Esophagus muscularis mucosa (tissue), 4 donors: Measurements from ENCODE around the gene FIS1. TPM values are rescaled to one million over a fixed set of nuclear protein-coding genes. Genes with fewer than 3 reads are reported as not detected.
"Not testable (repeated sequence)": the region's sequence is repeated elsewhere in the genome, so short reads cannot be mapped to it uniquely, and the experiment has no call there.

Experiments used
- DNase-seq: peaks from one replicate; pipeline ENCODE4 v3.0.0-alpha.2; 2017; ENCODE audit errors: extremely low spot score
- H3K27ac ChIP-seq, 4 donors: fragments of 200-600 bp; sonication (generic); replicated peaks in 1 of 4; 1 replicate in 3 of 4; 2 replicates in 1 of 4; pipeline ENCODE4 v1.5.1; 2016 to 2019; ENCODE audit warnings: mild to moderate bottlenecking in 1 of 4
- H3K27me3 ChIP-seq, 4 donors: fragments of 200-600 bp; sonication (generic); one replicate each; pipeline versions ENCODE4 v1.5.1 to v1.6.0; 2016 to 2019
- H3K36me3 ChIP-seq, 4 donors: fragments of 200-600 bp; sonication (generic); one replicate each; pipeline ENCODE4 v1.5.1; 2016 to 2019
- H3K4me1 ChIP-seq, 4 donors: fragments of 200-600 bp; sonication (generic); one replicate each; pipeline ENCODE4 v1.5.1; 2016 to 2019
- H3K4me3 ChIP-seq, 4 donors: fragments of 200-600 bp; sonication (generic); 1 replicate in 2 of 4; 2 replicates in 2 of 4; pipeline ENCODE4 v1.5.1; 2016 to 2019; ENCODE audit warnings: mild to moderate bottlenecking in 4 of 4, moderate library complexity in 1 of 4
- H3K9me3 ChIP-seq, 4 donors: fragments of 200-600 bp; sonication (generic); 1 replicate in 3 of 4; 2 replicates in 1 of 4; pipeline ENCODE4 v1.5.1; 2016 to 2019
- CTCF ChIP-seq, 3 experiments: fragments of 200-600 bp in 2 of 3; fragments of 450-650 bp in 1 of 3; sonication (generic) in 2 of 3; IDR thresholded peaks; one replicate each; pipeline ENCODE4 v1.5.1; 2017 to 2019; ENCODE audit warnings: antibody characterized with exemption in 3 of 3, mild to moderate bottlenecking in 2 of 3, moderate library complexity in 1 of 3
- EP300 ChIP-seq: sonication (generic); formaldehyde crosslinking; IDR thresholded peaks from one replicate; pipeline ENCODE4 v1.6.1; 2017; ENCODE audit warnings: antibody characterized with exemption
- POLR2A ChIP-seq: fragments of 450-650 bp; IDR thresholded peaks from one replicate; pipeline ENCODE4 v1.6.1; 2017; ENCODE audit warnings: antibody characterized with exemption, moderate library complexity, mild to moderate bottlenecking, low read depth
- POLR2AphosphoS5 ChIP-seq, 2 donors: sonication (generic); formaldehyde crosslinking; IDR thresholded peaks; one replicate each; pipeline ENCODE4 v1.6.1; 2017; ENCODE audit warnings: antibody characterized with exemption in 2 of 2
- WGBS: methylation state at CpG from one replicate; pipeline ENCODE4 v1.1.5; 2018; 5-methylcytosine and 5-hydroxymethylcytosine counted together
- intact Hi-C: fragments of 100-400 bp; cut with DNase I; formaldehyde crosslinking; loops from one replicate; pipeline ENCODE4 v1.15.1; 2023
- total RNA-seq, 4 donors: library from RNA; depleted of rRNA; stranded (reverse); fragments of >200 nt; gene quantifications; one replicate each; pipeline versions ENCODE4 v1.1.0 to v1.2.1, GENCODE V29; 2016

Gene FIS1
- total RNA-seq = 100 to 1,000 TPM; 216 to 310 (median 295) TPM

- H3K4me1 ChIP-seq = peaks cover 48 to 61% (median 58%) of the 10 kb centered on the region in 4 donors
- H3K36me3 ChIP-seq = peaks cover 5 to 39% (median 31%) of the 10 kb centered on the region in 4 donors
- 0% methylated on average over 14 of the region's 45 CpGs for WGBS
- intact Hi-C loops = loop anchor here (2.0 kb wide), 1 partner anchor 28 kb away; the partner anchor contains the start of gene PLOD3
- H3K27me3 ChIP-seq = no peaks in the 10 kb centered on the region
- H3K9me3 ChIP-seq = no peaks in the 10 kb centered on the region
- H3K27ac ChIP-seq = peak within 1 kb of the TSS; percentile 87 to 98 (median 97)
- peak; percentile 97 for DNase-seq
- peak within 1 kb of the TSS; percentile 59 to 90 (median 75) for H3K4me3 ChIP-seq
- TF ChIP-seq POLR2AphosphoS5 (IDR thresholded peaks at IDR 0.05) (peak; percentile 90 to 98), EP300 (no peak), POLR2A (peak; percentile 66), CTCF (IDR thresholded peaks at IDR 0.05) (peak; percentile 82 to 97 (median 89))
These were observed at the start of gene FIS1 for GRCh38 chr7:101244375-101245146. Gene FIS1, minus strand, starts transcription at chr7:101245081. Its CDS starts 77 bp downstream, at chr7:101245004.

DNA sequence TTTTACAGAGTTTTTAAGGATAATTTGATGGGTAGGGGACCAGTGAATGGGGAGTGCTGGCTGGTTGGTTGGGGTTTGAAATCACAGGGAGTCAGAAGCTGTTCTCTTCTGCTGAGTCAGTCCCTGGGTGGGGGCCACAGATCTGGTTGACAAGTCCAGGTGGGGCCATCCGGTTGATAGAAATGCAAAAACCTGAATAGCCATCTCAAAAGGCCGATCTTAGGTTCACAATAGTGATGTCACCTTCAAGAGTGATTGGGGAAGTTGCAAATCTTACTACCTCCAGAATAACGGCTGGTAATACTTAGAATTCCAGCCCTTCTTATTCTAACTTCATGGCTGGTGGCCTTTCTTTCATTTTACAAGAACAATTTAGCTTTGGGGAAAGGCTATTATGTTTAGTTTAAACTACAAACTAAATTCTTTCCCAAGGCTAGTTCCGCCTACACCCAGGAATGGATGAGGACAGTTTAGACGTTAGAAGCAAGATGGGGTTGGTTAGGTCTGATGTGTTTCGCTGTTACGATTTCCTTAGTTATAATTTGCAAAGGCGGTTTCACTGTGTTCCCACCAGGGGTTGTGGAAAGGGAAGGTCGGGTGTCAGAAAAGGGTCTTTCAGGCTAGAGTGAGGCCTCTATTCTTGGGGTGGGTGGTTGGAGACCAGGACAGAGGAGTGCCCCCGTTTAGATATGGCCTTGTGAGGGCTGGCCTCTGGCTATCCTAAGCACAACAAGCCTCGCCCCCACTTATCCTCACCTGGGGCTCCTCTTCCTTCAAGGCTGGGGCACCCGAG, 49.4 kb upstream of the FIS1 start:
- H3K36me3 ChIP-seq = no peaks in the 10 kb centered on the region
- 58% methylated on average over 11 of the region's 12 CpGs for WGBS
- no peak overlapping the region for H3K27ac ChIP-seq
- H3K4me3 ChIP-seq = no peak overlapping the region
- H3K27me3 ChIP-seq = peaks cover 0 to 98% (median 23%) of the 10 kb centered on the region in 4 donors
- H3K9me3 ChIP-seq = no peaks in the 10 kb centered on the region
- DNase-seq = no peak
- TF ChIP-seq POLR2A (no peak), CTCF (IDR thresholded peaks at IDR 0.05) (no peak), EP300 (no peak), POLR2AphosphoS5 (IDR thresholded peaks at IDR 0.05) (no peak)
- intact Hi-C loops = no loop called here
- H3K4me1 ChIP-seq = peaks cover 0 to 7% (median 3%) of the 10 kb centered on the region in 4 donors

DNA sequence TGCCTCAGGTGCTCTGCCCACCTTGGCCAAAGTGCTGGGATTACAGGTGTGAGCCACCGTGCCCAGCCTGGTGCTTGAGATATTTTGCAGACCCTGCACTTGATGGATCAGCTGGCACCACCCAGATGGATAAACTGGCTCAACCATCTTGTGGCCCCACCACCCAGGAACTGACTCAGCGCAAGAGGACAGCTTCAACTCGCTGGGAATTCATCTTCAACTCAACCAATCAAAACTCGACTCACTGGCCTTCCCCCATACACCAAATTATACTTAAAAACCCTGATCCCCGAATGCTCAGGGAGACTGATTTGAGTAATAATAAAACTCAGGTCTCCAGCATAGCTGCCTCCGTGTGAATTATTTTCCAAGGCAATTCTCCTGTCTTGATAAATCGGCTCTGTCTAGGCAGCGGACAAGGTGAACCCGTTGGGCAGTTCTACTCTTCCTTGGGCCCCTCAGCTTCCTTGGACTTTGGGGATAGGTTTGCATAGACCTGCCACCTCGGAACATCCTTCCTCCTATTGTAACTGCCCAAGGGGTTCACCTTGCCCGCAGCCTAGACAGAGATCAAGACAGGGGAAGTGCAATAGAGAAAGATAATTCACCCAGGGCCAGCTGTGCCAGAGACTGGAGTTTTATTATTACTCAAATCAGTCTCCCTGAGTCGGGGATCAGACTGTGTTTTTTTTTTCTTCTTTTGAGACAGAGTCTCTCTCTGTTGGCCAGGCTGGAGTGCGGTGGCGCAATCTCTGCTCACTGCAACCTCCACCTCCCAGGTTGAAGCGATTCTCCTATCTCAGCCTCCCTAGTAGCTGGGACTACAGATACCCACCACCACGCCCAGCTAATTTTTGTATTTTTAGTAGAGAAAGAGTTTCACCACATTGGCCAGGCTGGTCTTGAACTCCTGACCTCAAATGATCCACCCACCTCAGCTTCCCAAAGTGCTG, 48.5 kb upstream of the FIS1 start:
- DNase-seq, H3K36me3 ChIP-seq, intact Hi-C loops, H3K27ac ChIP-seq, H3K4me1 ChIP-seq, H3K9me3 ChIP-seq, H3K4me3 ChIP-seq: not testable (repeated sequence)
- peaks cover 0 to 92% (median 16%) of the 10 kb centered on the region in 4 donors for H3K27me3 ChIP-seq
- WGBS = 55% methylated on average over 16 of the region's 16 CpGs

GRCh38 chr7:101292566-101292965, 47.7 kb upstream of the FIS1 start:
- 71% methylated on average over 5 of the region's 5 CpGs for WGBS
- intact Hi-C loops, H3K4me3 ChIP-seq, H3K4me1 ChIP-seq, H3K27ac ChIP-seq, DNase-seq, H3K9me3 ChIP-seq, H3K36me3 ChIP-seq: not testable (repeated sequence)
- H3K27me3 ChIP-seq = peaks cover 0 to 85% (median 13%) of the 10 kb centered on the region in 4 donors

- H3K4me1 ChIP-seq, DNase-seq, H3K9me3 ChIP-seq, H3K27ac ChIP-seq, H3K4me3 ChIP-seq, intact Hi-C loops, H3K36me3 ChIP-seq: not testable (repeated sequence)
- WGBS = 25% methylated on average over 13 of the region's 18 CpGs
- peak; percentile 41 to 68 (median 62) for TF ChIP-seq CTCF (IDR thresholded peaks at IDR 0.05)
- peaks cover 0 to 63% (median 13%) of the 10 kb centered on the region in 4 donors for H3K27me3 ChIP-seq
These were observed 45.5 kb upstream of the FIS1 start for GRCh38 chr7:101290186-101291037.

- intact Hi-C loops = not testable (repeated sequence)
These were observed 44.8 kb upstream of the FIS1 start for GRCh38 chr7:101289687-101290086.

More at GRCh38 chr7:101289687-101290086, 44.8 kb upstream of the FIS1 start:
- not testable (repeated sequence) for DNase-seq, H3K4me1 ChIP-seq, H3K4me3 ChIP-seq, H3K36me3 ChIP-seq, H3K27ac ChIP-seq, H3K9me3 ChIP-seq
- 84% methylated on average over 3 of the region's 4 CpGs for WGBS
- peaks cover 0 to 56% (median 7%) of the 10 kb centered on the region in 4 donors for H3K27me3 ChIP-seq
